IPS DF 6.9 (cell line): ENCODE results near the gene NME7.
A peak's percentile ranks its signal among the peaks of the same experiment; 100 is the strongest.

ENCODE experiments used
- DNase-seq: peaks from one replicate; pipeline ENCODE4 v3.0.0-alpha.2; 2013; ENCODE audit warnings: low read depth, low spot score
- H3K27ac ChIP-seq: one replicate; pipeline ENCODE4 v1.5.1; 2013; ENCODE audit warnings: low read length, control low read depth
- H3K27me3 ChIP-seq: 2 replicates; pipeline ENCODE4 v1.6.1; 2013; ENCODE audit warnings: mild to moderate bottlenecking, low read length; ENCODE audit not compliant: control insufficient read depth, insufficient read depth
- H3K36me3 ChIP-seq: 2 replicates; pipeline ENCODE4 v1.6.1; 2013; ENCODE audit warnings: low read length; ENCODE audit not compliant: control insufficient read depth, insufficient read depth
- H3K4me1 ChIP-seq: 2 replicates; pipeline ENCODE4 v1.6.1; 2013; ENCODE audit warnings: low read length; ENCODE audit not compliant: control insufficient read depth, insufficient read depth
- H3K4me3 ChIP-seq: 2 replicates; pipeline ENCODE4 v1.5.1; 2013; ENCODE audit warnings: mild to moderate bottlenecking, low read length
- H3K9me3 ChIP-seq: 2 replicates; pipeline ENCODE4 v1.6.1; 2013; ENCODE audit warnings: low read length, inconsistent platforms; ENCODE audit not compliant: control insufficient read depth, insufficient read depth
- WGBS: extraction: QIAGEN DNeasy Blood & Tissue Kit; methylation state at CpG from one replicate; pipeline ENCODE4 v1.1.7; 2013; ENCODE audit warnings: mixed read lengths, missing lambda C conversion rate; ENCODE audit not compliant: insufficient read length, insufficient coverage; 5-methylcytosine and 5-hydroxymethylcytosine counted together

Gene NME7

GRCh38 chr1:169368406-169368769 lies 791 bp upstream of the NME7 start:
- DNase-seq, result no peak
- Histone ChIP-seq H3K4me3 (peak overlapping the region; percentile 76; the same call in 1 of the 2 replicates), H3K27me3 (no peaks in the 10 kb centered on the region), H3K9me3 (no peaks in the 10 kb centered on the region), H3K36me3 (no peaks in the 10 kb centered on the region; the same call in 1 of the 2 replicates), H3K4me1 (no peaks in the 10 kb centered on the region), H3K27ac (no peak overlapping the region)
- no CpG with 5 or more reads among the region's 16 CpGs for whole genome bisulfite sequencing

- no peaks in the 10 kb centered on the region for H3K4me1 ChIP-seq
- no peaks in the 10 kb centered on the region for H3K27me3 ChIP-seq
- no peak overlapping the region for H3K27ac ChIP-seq
- WGBS, result no CpG with 5 or more reads among the region's 15 CpGs
- H3K36me3 ChIP-seq, result no peaks in the 10 kb centered on the region; the same call in 1 of the 2 replicates
- peak overlapping the region; percentile 76; the same call in 1 of the 2 replicates for H3K4me3 ChIP-seq
- no peak for DNase-seq
- H3K9me3 ChIP-seq, result no peaks in the 10 kb centered on the region
Measured at GRCh38 chr1:169367096-169367685, 406 bp downstream of the NME7 start.

GRCh38 chr1:169364948-169365347 lies 2.6 kb downstream of the NME7 start:
- no peak overlapping the region for H3K4me3 ChIP-seq
- no peak for DNase-seq
- H3K4me1 ChIP-seq, result no peaks in the 10 kb centered on the region
- WGBS, result no CpG with 5 or more reads among the region's 2 CpGs
- no peaks in the 10 kb centered on the region for H3K9me3 ChIP-seq
- H3K36me3 ChIP-seq, result no peaks in the 10 kb centered on the region; the same call in 1 of the 2 replicates
- no peaks in the 10 kb centered on the region for H3K27me3 ChIP-seq
- H3K27ac ChIP-seq, result no peak overlapping the region

GRCh38 chr1:169363046-169363730 lies 4.4 kb downstream of the NME7 start:
- Histone ChIP-seq H3K9me3 (no peaks in the 10 kb centered on the region), H3K36me3 (no peaks in the 10 kb centered on the region), H3K4me3 (no peak overlapping the region), H3K27me3 (no peaks in the 10 kb centered on the region), H3K4me1 (no peaks in the 10 kb centered on the region), H3K27ac (no peak overlapping the region)
- no CpG with 5 or more reads among the region's 5 CpGs for WGBS
- no peak for DNase-seq

GRCh38 chr1:169361281-169361680 lies 6.3 kb downstream of the NME7 start:
- DNase-seq, result no peak
- Histone ChIP-seq H3K36me3 (no peaks in the 10 kb centered on the region), H3K9me3 (no peaks in the 10 kb centered on the region), H3K27me3 (no peaks in the 10 kb centered on the region), H3K27ac (no peak overlapping the region), H3K4me3 (no peak overlapping the region), H3K4me1 (no peaks in the 10 kb centered on the region)
- WGBS, result no CpG with 5 or more reads among the region's 7 CpGs

GRCh38 chr1:169360415-169360814 lies 7.2 kb downstream of the NME7 start:
- WGBS, result no CpG with 5 or more reads among the region's 1 CpG

GRCh38 chr1:169348383-169349036 lies 19.1 kb downstream of the NME7 start:
- no CpG with 5 or more reads among the region's 5 CpGs for WGBS
- no peaks in the 10 kb centered on the region for H3K27me3 ChIP-seq
- no peaks in the 10 kb centered on the region for H3K4me1 ChIP-seq
- no peaks in the 10 kb centered on the region for H3K36me3 ChIP-seq
- no peak overlapping the region for H3K4me3 ChIP-seq
- no peak overlapping the region for H3K27ac ChIP-seq
- DNase-seq, result peak; percentile 18
- H3K9me3 ChIP-seq, result no peaks in the 10 kb centered on the region

More at GRCh38 chr1:169360415-169360814, 7.2 kb downstream of the NME7 start:
- H3K9me3 ChIP-seq, result no peaks in the 10 kb centered on the region
- H3K27me3 ChIP-seq, result no peaks in the 10 kb centered on the region
- no peak for DNase-seq
- H3K27ac ChIP-seq, result no peak overlapping the region
- no peaks in the 10 kb centered on the region for H3K4me1 ChIP-seq
- H3K4me3 ChIP-seq, result no peak overlapping the region
- H3K36me3 ChIP-seq, result no peaks in the 10 kb centered on the region

GRCh38 chr1:169347688-169348382 lies 19.8 kb downstream of the NME7 start:
- Histone ChIP-seq H3K4me3 (no peak overlapping the region), H3K4me1 (no peaks in the 10 kb centered on the region), H3K27ac (no peak overlapping the region), H3K36me3 (no peaks in the 10 kb centered on the region), H3K27me3 (no peaks in the 10 kb centered on the region), H3K9me3 (no peaks in the 10 kb centered on the region)
- no peak for DNase-seq
- WGBS, result no CpG with 5 or more reads among the region's 2 CpGs

- no peaks in the 10 kb centered on the region for H3K4me1 ChIP-seq
- no peaks in the 10 kb centered on the region for H3K27me3 ChIP-seq
- no peaks in the 10 kb centered on the region for H3K9me3 ChIP-seq
- H3K36me3 ChIP-seq, result no peaks in the 10 kb centered on the region
- no peak overlapping the region for H3K27ac ChIP-seq
- H3K4me3 ChIP-seq, result no peak overlapping the region
- DNase-seq, result no peak
- WGBS, result no CpG with 5 or more reads among the region's 3 CpGs
Measured at GRCh38 chr1:169346036-169346589, 21.5 kb downstream of the NME7 start.

- no peak for DNase-seq
- Histone ChIP-seq H3K36me3 (no peaks in the 10 kb centered on the region), H3K27ac (no peak overlapping the region), H3K9me3 (no peaks in the 10 kb centered on the region), H3K4me1 (no peaks in the 10 kb centered on the region), H3K27me3 (no peaks in the 10 kb centered on the region), H3K4me3 (no peak overlapping the region)
- no CpG with 5 or more reads among the region's 1 CpG for WGBS
Measured at GRCh38 chr1:169345511-169345910, 22.1 kb downstream of the NME7 start.
